MM.1S (cell line): ENCODE results near the gene SLIT3.

Source experiments
- CTCF ChIP-seq: fragments of 300-600 bp; sonication (generic); IDR thresholded peaks from 2 replicates; pipeline ENCODE4 v1.5.1; 2016; ENCODE audit warnings: antibody characterized with exemption, low read length, mixed read lengths
- EZH2 ChIP-seq: fragments of 300-600 bp; sonication (generic); optimal IDR thresholded peaks from 2 replicates; pipeline ENCODE3; 2017; ENCODE audit warnings: low read depth, mild to moderate bottlenecking, antibody characterized with exemption, low read length, mixed read lengths
- EZH2phosphoT487 ChIP-seq: fragments of 300-600 bp; sonication (generic); IDR thresholded peaks from 2 replicates; pipeline ENCODE4 v1.6.1; 2018; ENCODE audit warnings: antibody characterized with exemption, low read length

DNA sequence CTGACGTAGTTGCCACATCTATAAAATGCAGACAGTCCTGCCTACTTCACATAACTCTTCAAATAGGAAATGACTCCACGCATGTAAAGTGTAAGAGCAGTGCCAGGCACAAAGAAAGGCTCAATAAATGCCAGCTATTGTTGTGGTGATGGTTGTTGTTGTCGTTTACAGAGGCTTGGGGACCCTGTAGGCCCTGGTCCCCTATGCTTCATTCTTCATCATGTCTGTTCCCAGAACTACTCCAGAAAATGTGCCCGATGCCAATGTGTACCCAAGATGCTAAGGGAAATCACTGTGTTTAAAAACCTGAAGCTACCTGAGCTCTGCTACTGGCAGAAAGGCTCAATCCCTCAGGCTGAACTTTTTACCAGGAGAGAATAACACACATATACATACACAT, 9.1 kb downstream of the SLIT3 start:
- TF ChIP-seq CTCF (no peak), EZH2phosphoT487 (no peak), EZH2 (no peak)
